Ovary (tissue), 9 donors: Measurements from ENCODE around the gene KANTR. TPM values are rescaled to one million over a fixed set of nuclear protein-coding genes. Genes with fewer than 3 reads are reported as not detected.

Experiments
- DNase-seq, 5 donors: peaks; one replicate each; pipeline ENCODE4 v3.0.0-alpha.2; 2019 to 2020
- H3K27ac ChIP-seq, 2 donors: fragments of 200-600 bp; one replicate each; pipeline versions ENCODE4 v1.5.1 to v1.8.0; 2019 to 2022
- H3K27me3 ChIP-seq: fragments of 200-600 bp; one replicate; pipeline ENCODE4 v1.8.0; 2022
- H3K36me3 ChIP-seq: fragments of 200-600 bp; sonication (generic); one replicate; pipeline ENCODE4 v1.5.1; 2019
- H3K4me1 ChIP-seq: one replicate; pipeline ENCODE4 v1.8.1; 2013; ENCODE audit warnings: mild to moderate bottlenecking, moderate library complexity; ENCODE audit not compliant: insufficient read depth
- H3K4me3 ChIP-seq: fragments of 200-600 bp; sonication (generic); one replicate; pipeline ENCODE4 v1.5.1; 2017
- H3K9me3 ChIP-seq, 2 donors: fragments of 200-600 bp in 1 of 2; sonication (generic) in 1 of 2; one replicate each; pipeline versions ENCODE4 v1.5.1 to v1.8.1; 2013 to 2019; ENCODE audit warnings: mild to moderate bottlenecking in 1 of 2, moderate library complexity in 1 of 2
- EP300 ChIP-seq: sonication (generic); formaldehyde crosslinking; IDR thresholded peaks from one replicate; pipeline ENCODE4 v1.6.1; 2017; ENCODE audit warnings: antibody characterized with exemption
- POLR2A ChIP-seq: fragments of 450-650 bp; IDR thresholded peaks from one replicate; pipeline ENCODE4 v1.6.1; 2017; ENCODE audit warnings: antibody characterized with exemption, mild to moderate bottlenecking, moderate library complexity
- WGBS, 3 donors: extraction: QIAGEN DNeasy Blood & Tissue Kit in 1 of 3; methylation state at CpG; one replicate each; pipeline versions ENCODE4 v1.1.5 to v1.1.7; 2013 to 2017; 5-methylcytosine and 5-hydroxymethylcytosine counted together
- intact Hi-C, 4 donors: fragments of 100-400 bp; cut with DNase I; formaldehyde crosslinking; loops; one replicate each; pipeline versions ENCODE4 v1.11.0 to v1.15.1; 2022 to 2023
- polyA plus RNA-seq, 2 donors: library from polyadenylated mRNA; stranded (reverse); fragments of 200-250 nt in 1 of 2; fragments of 350-450 nt in 1 of 2; fragmentation: Illumina TruSeq in 1 of 2; extraction: RNeasy Lipid Tissue Mini Kit (QIAGEN cat#74804) in 1 of 2; gene quantifications; one replicate each; pipeline ENCODE4 v1.2.3, GENCODE V29; 2013 to 2014
- total RNA-seq, 7 donors: library from RNA; depleted of rRNA in 2 of 7; stranded (reverse); fragments of >200 nt in 2 of 7; fragmentation: NEBNext Ultra II Directional in 3 of 7; extraction: Animal tissue kit (Norgen Biotek cat#: 25700) in 3 of 7; gene quantifications; one replicate each; pipeline versions ENCODE4 v1.1.0 to v1.2.4, GENCODE V29; 2016 to 2023
- TF ChIP-seq, protein P1 (sequence below), 3 donors: fragments of 450-650 bp in 2 of 3; fragments of 200-600 bp in 1 of 3; IDR thresholded peaks; one replicate each; pipeline versions ENCODE4 v1.5.1 to v1.8.0; 2016 to 2022; ENCODE audit warnings: antibody characterized with exemption in 3 of 3, mild to moderate bottlenecking in 1 of 3
- donor health status: DM: no; HTN: no; CAD: no; lungs with moderate emphysema.
- donor health status: DM: no; HTN: no; CAD: no.
- donor health status: Bipolar disorder and iron deficiency.
- donor health status: DM: yes; HTN: yes; CAD: no.
- donor health status: DM: no; HTN: no; CAD: no.
- donor health status: DM: yes; HTN: yes; CAD: no.

The KANTR gene
- total and polyA plus RNA-seq, 9 donors: 7.5 to 21.0 (median 14.2) TPM

DNA sequence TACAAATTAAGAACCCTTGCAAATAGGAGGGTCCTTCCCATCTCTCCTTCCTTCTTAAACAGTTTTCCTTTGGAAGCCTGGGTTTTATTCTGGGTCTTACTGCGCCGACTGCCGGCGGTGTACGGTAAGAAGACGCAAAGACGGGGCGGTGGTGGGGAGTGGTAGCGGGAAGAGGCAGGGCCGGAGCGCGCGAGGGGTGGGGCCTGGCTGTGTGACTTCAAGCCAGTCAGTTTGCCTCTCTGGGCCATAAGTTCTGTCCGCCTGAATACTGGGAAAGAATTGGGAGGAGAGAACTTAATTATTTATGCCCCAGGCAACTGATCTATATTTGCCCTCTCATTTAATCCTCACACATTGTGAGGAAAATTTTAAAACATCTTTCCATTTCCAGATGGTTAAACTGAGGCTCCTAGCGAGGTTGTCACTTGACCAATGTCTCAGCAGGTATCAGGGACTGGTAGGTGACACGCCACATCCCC lies 726 bp upstream of the KANTR start:
- H3K36me3 ChIP-seq: no peaks in the 10 kb centered on the region
- no peaks in the 10 kb centered on the region for H3K4me1 ChIP-seq
- intact Hi-C loops: no loop called here
- no peaks in the 10 kb centered on the region for H3K9me3 ChIP-seq
- H3K4me3 ChIP-seq: peak overlapping the region; percentile 37
- TF ChIP-seq, protein P1, sequence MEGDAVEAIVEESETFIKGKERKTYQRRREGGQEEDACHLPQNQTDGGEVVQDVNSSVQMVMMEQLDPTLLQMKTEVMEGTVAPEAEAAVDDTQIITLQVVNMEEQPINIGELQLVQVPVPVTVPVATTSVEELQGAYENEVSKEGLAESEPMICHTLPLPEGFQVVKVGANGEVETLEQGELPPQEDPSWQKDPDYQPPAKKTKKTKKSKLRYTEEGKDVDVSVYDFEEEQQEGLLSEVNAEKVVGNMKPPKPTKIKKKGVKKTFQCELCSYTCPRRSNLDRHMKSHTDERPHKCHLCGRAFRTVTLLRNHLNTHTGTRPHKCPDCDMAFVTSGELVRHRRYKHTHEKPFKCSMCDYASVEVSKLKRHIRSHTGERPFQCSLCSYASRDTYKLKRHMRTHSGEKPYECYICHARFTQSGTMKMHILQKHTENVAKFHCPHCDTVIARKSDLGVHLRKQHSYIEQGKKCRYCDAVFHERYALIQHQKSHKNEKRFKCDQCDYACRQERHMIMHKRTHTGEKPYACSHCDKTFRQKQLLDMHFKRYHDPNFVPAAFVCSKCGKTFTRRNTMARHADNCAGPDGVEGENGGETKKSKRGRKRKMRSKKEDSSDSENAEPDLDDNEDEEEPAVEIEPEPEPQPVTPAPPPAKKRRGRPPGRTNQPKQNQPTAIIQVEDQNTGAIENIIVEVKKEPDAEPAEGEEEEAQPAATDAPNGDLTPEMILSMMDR (IDR thresholded peaks at IDR 0.05): peak in 2 of 3 donors; percentile 48 to 62
- no peak for TF ChIP-seq POLR2A
- peak overlapping the region; percentile 22 to 67 for H3K27ac ChIP-seq
- H3K27me3 ChIP-seq: no peaks in the 10 kb centered on the region
- 23 to 39% (median 26%) methylated on average over 16 of the region's 16 CpGs for WGBS, 3 donors
- DNase-seq: peak; percentile 65 to 85 (median 78)

GRCh38 chrX:53094582-53094905 lies 602 bp downstream of the KANTR start:
- DNase-seq: no peak
- peak overlapping the region; percentile 56 for H3K4me3 ChIP-seq
- WGBS, 3 donors: 32 to 41% (median 39%) methylated on average over 5 of the region's 5 CpGs
- intact Hi-C loops: no loop called here
- no peaks in the 10 kb centered on the region for H3K36me3 ChIP-seq
- H3K27ac ChIP-seq: peak overlapping the region; percentile 11 to 71
- TF ChIP-seq POLR2A: no peak
- TF ChIP-seq, protein P1 (IDR thresholded peaks at IDR 0.05): no peak
- no peak for TF ChIP-seq EP300
- H3K4me1 ChIP-seq: no peaks in the 10 kb centered on the region
- H3K27me3 ChIP-seq: no peaks in the 10 kb centered on the region
- H3K9me3 ChIP-seq: no peaks in the 10 kb centered on the region

- intact Hi-C loops: no loop called here
These were observed 1.9 kb downstream of the KANTR start for GRCh38 chrX:53095796-53096195.

GRCh38 chrX:53114864-53115549 lies 21.1 kb downstream of the KANTR start:
- no peak overlapping the region for H3K27ac ChIP-seq
- 86 to 97% (median 87%) methylated on average over 5 to 6 of the region's 6 CpGs for WGBS, 3 donors
- DNase-seq: no peak

More at GRCh38 chrX:53095796-53096195, 1.9 kb downstream of the KANTR start:
- 69 to 79% (median 78%) methylated on average over 3 of the region's 3 CpGs for WGBS, 3 donors
- Histone ChIP-seq H3K9me3 (no peaks in the 10 kb centered on the region), H3K27me3 (no peaks in the 10 kb centered on the region), H3K36me3 (no peaks in the 10 kb centered on the region), H3K4me3 (no peak overlapping the region), H3K4me1 (no peaks in the 10 kb centered on the region), H3K27ac (no peak overlapping the region)
- DNase-seq: no peak
- TF ChIP-seq, protein P1 (IDR thresholded peaks at IDR 0.05): no peak
- TF ChIP-seq EP300 (no peak), POLR2A (no peak)

More at GRCh38 chrX:53114864-53115549, 21.1 kb downstream of the KANTR start:
- Histone ChIP-seq H3K4me3 (no peak overlapping the region), H3K27me3 (no peaks in the 10 kb centered on the region), H3K9me3 (no peaks in the 10 kb centered on the region), H3K4me1 (peaks cover 4% of the 10 kb centered on the region), H3K36me3 (no peaks in the 10 kb centered on the region)
- TF ChIP-seq EP300 (no peak), POLR2A (no peak)
- TF ChIP-seq, protein P1 (IDR thresholded peaks at IDR 0.05): no peak
- intact Hi-C loops: no loop called here
